Pons (tissue), 1 donor: Measurements from ENCODE around the gene LRRC4C.

Experiments used
- DNase-seq: peaks from one replicate; pipeline ENCODE4 v3.0.0-alpha.2; 2016; ENCODE audit warnings: low spot score

Gene LRRC4C

GRCh38 chr11:40095446-40095845 is 1364.0 kb downstream of the LRRC4C start:
- no peak for DNase-seq

- no peak for DNase-seq
Measured at GRCh38 chr11:40094954-40095353, 1364.5 kb downstream of the LRRC4C start.

GRCh38 chr11:40080434-40080833 is 1379.0 kb downstream of the LRRC4C start:
- no peak for DNase-seq
